H1 (cell line): ENCODE data around the gene PCNX1.

ENCODE experiments used
- BACH1 ChIP-seq: IDR thresholded peaks from 2 replicates; pipeline ENCODE4 v1.6.1; 2012; ENCODE audit warnings: low read length, improper control_type of control experiment
- CEBPB ChIP-seq: IDR thresholded peaks from 2 replicates; pipeline ENCODE4 v1.6.1; 2012; ENCODE audit warnings: low read depth, low read length
- CTCF ChIP-seq, 3 experiments: IDR thresholded peaks; 1 replicate in 2 of 3; 2 replicates in 1 of 3; pipeline versions ENCODE4 v1.5.1 to v1.6.1; 2011; ENCODE audit warnings: low read length in 3 of 3, mild to moderate bottlenecking in 3 of 3, inconsistent platforms in 2 of 3, low read depth in 1 of 3, moderate library complexity in 1 of 3; ENCODE audit not compliant: insufficient read depth in 1 of 3; ENCODE audit errors: control extremely low read depth in 1 of 3
- EP300 ChIP-seq, 2 experiments: IDR thresholded peaks; 1 replicate in 1 of 2; 2 replicates in 1 of 2; pipeline ENCODE4 v1.6.1; 2011 to 2012; ENCODE audit warnings: low read depth in 2 of 2, low read length in 2 of 2, mild to moderate bottlenecking in 2 of 2, borderline replicate concordance in 1 of 2, inconsistent platforms in 1 of 2, moderate library complexity in 1 of 2
- EZH2 ChIP-seq: fragments of 200-600 bp; sonication (generic); IDR thresholded peaks from 2 replicates; pipeline ENCODE4 v1.7.1; 2012; ENCODE audit warnings: low read depth, mild to moderate bottlenecking, moderate library complexity, low read length, inconsistent platforms; ENCODE audit not compliant: severe bottlenecking
- JUND ChIP-seq: IDR thresholded peaks from 2 replicates; pipeline ENCODE4 v1.6.1; 2011; ENCODE audit warnings: mild to moderate bottlenecking, improper control_type of control experiment, low read length
- KDM5A ChIP-seq: fragments of 200-600 bp; IDR thresholded peaks from 2 replicates; pipeline ENCODE4 v1.7.1; 2012; ENCODE audit warnings: mild to moderate bottlenecking, low read length, inconsistent platforms, mixed read lengths
- POLR2A ChIP-seq, 2 experiments: IDR thresholded peaks; 1 replicate in 1 of 2; 2 replicates in 1 of 2; pipeline ENCODE4 v1.6.1; 2011; ENCODE audit warnings: low read depth in 2 of 2, low read length in 2 of 2, mild to moderate bottlenecking in 2 of 2; ENCODE audit errors: control extremely low read depth in 1 of 2
- POLR2AphosphoS5 ChIP-seq: IDR thresholded peaks from 2 replicates; pipeline ENCODE4 v1.6.1; 2011; ENCODE audit warnings: low read depth, low read length
- SRF ChIP-seq: IDR thresholded peaks from 2 replicates; pipeline ENCODE4 v1.6.1; 2011; ENCODE audit warnings: mild to moderate bottlenecking, low read depth, low read length, moderate library complexity
- TAF1 ChIP-seq: IDR thresholded peaks from 2 replicates; pipeline ENCODE4 v1.6.1; 2011; ENCODE audit warnings: mild to moderate bottlenecking, low read depth, low read length
- TCF12 ChIP-seq: IDR thresholded peaks from 2 replicates; pipeline ENCODE4 v1.6.1; 2011; ENCODE audit warnings: low read depth, mild to moderate bottlenecking, low read length
- TEAD4 ChIP-seq: IDR thresholded peaks from 2 replicates; pipeline ENCODE4 v1.6.1; 2012; ENCODE audit warnings: low read depth, low read length, inconsistent platforms, mixed read lengths
- USF2 ChIP-seq: IDR thresholded peaks from 2 replicates; pipeline ENCODE4 v1.6.1; 2011; ENCODE audit warnings: low read length, improper control_type of control experiment

DNA sequence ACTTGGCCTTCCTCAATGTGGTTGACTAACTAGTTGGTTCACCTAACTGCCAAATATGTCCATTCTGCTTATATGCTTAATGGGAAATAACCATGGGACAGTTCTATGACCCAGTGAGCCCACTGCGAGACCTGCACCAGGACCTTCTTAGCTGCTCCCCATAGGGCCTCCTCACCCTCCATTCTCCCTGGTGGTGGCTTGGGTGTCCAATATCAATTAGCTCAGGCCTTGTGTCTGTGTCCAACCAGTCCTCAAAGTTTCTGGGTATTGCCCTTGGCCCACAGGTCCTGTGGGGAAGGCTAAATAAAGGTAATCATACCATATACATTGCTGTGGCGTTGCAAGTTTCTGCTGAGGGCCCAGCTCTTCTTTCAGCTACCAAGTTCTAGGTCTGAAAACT is 228.2 kb downstream of the PCNX1 start:
- TF ChIP-seq CTCF (IDR thresholded peaks at IDR 0.05; ENCODE audit: control extremely low read depth in 1 of 3, insufficient read depth in 1 of 3, low read depth in 1 of 3, low read length in 3 of 3), result no peak
- no peak for TF ChIP-seq SRF
- no peak for TF ChIP-seq BACH1
- no peak for TF ChIP-seq JUND
- no peak for TF ChIP-seq USF2
- TF ChIP-seq EP300 (IDR thresholded peaks at IDR 0.05; ENCODE audit: borderline replicate concordance in 1 of 2, low read depth in 2 of 2, low read length in 2 of 2), result no peak
- no peak for TF ChIP-seq TCF12
- no peak for TF ChIP-seq CEBPB
- TF ChIP-seq KDM5A, result no peak
- no peak for TF ChIP-seq POLR2A (IDR thresholded peaks at IDR 0.05; ENCODE audit: control extremely low read depth in 1 of 2, low read depth in 2 of 2, low read length in 2 of 2)
- no peak for TF ChIP-seq EZH2
- no peak for TF ChIP-seq POLR2AphosphoS5
- no peak for TF ChIP-seq TAF1
- no peak for TF ChIP-seq TEAD4
